ENCODE results near the gene ORMDL2.

- TF ChIP-seq, protein P1, sequence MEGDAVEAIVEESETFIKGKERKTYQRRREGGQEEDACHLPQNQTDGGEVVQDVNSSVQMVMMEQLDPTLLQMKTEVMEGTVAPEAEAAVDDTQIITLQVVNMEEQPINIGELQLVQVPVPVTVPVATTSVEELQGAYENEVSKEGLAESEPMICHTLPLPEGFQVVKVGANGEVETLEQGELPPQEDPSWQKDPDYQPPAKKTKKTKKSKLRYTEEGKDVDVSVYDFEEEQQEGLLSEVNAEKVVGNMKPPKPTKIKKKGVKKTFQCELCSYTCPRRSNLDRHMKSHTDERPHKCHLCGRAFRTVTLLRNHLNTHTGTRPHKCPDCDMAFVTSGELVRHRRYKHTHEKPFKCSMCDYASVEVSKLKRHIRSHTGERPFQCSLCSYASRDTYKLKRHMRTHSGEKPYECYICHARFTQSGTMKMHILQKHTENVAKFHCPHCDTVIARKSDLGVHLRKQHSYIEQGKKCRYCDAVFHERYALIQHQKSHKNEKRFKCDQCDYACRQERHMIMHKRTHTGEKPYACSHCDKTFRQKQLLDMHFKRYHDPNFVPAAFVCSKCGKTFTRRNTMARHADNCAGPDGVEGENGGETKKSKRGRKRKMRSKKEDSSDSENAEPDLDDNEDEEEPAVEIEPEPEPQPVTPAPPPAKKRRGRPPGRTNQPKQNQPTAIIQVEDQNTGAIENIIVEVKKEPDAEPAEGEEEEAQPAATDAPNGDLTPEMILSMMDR (IDR thresholded peaks at IDR 0.05), result no peak
- TF ChIP-seq EZH2 (IDR thresholded peaks at IDR 0.05), result no peak
- TF ChIP-seq EZH2phosphoT487 (IDR thresholded peaks at IDR 0.05), result no peak
Measured at GRCh38 chr12:55824726-55825125, 6.9 kb downstream of the ORMDL2 start.

All from neural progenitor cell (in vitro differentiated cells).